NT2/D1 (cell line): Measurements from ENCODE around the gene SNX6.

Source experiments
- YY1 ChIP-seq: IDR thresholded peaks from 2 replicates; pipeline ENCODE4 v1.6.1; 2011; ENCODE audit not compliant: insufficient read length, insufficient read depth
- ZNF274 ChIP-seq: IDR thresholded peaks from 2 replicates; pipeline ENCODE4 v1.6.1; 2011; ENCODE audit warnings: mild to moderate bottlenecking, low read depth, low read length

DNA sequence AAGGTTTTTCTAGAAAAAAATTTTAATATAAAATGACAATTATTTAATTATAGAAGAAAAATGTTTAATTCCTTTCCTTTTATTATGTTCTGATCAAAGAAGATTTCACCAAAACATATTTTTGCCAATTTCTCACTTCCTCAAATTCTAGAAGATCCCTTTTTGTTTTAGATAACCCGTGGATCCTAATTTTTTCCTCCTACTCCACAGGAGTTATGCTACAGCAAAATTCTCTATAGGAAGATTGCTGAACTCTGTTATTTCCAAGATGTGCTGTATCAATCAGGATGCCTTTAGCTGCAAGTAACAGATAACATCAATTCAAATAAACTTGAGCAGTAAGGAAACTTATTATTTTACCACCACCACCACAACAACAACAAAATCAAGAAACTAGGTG is 3.8 kb upstream of the SNX6 start:
- no peak for TF ChIP-seq YY1
- no peak for TF ChIP-seq ZNF274
